Endometrial microvascular endothelial cells (primary cell): ENCODE measurements around the gene HRH1. TPM values are rescaled to one million over a fixed set of nuclear protein-coding genes. Genes with fewer than 3 reads are reported as not detected.
"Not testable (repeated sequence)": the region's sequence is repeated elsewhere in the genome, so short reads cannot be mapped to it uniquely, and the experiment has no call there.

Source experiments
- in situ Hi-C: cut with HindIII; loops from 2 replicates; pipeline ENCODE4 v1.10.0; 2017; ENCODE audit warnings: low sequenced_read_pairs, low pct_unique_long_range_greater_than_20kb; ENCODE audit errors: inconsistent ontology term
- total RNA-seq: library from RNA; depleted of rRNA; stranded (reverse); fragments of >200 nt; gene quantifications from one replicate; pipeline ENCODE4 v1.2.3, GENCODE V29; 2015; ENCODE audit errors: inconsistent ontology term

The HRH1 gene, protein sequence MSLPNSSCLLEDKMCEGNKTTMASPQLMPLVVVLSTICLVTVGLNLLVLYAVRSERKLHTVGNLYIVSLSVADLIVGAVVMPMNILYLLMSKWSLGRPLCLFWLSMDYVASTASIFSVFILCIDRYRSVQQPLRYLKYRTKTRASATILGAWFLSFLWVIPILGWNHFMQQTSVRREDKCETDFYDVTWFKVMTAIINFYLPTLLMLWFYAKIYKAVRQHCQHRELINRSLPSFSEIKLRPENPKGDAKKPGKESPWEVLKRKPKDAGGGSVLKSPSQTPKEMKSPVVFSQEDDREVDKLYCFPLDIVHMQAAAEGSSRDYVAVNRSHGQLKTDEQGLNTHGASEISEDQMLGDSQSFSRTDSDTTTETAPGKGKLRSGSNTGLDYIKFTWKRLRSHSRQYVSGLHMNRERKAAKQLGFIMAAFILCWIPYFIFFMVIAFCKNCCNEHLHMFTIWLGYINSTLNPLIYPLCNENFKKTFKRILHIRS
- 25.9 TPM for total RNA-seq

DNA sequence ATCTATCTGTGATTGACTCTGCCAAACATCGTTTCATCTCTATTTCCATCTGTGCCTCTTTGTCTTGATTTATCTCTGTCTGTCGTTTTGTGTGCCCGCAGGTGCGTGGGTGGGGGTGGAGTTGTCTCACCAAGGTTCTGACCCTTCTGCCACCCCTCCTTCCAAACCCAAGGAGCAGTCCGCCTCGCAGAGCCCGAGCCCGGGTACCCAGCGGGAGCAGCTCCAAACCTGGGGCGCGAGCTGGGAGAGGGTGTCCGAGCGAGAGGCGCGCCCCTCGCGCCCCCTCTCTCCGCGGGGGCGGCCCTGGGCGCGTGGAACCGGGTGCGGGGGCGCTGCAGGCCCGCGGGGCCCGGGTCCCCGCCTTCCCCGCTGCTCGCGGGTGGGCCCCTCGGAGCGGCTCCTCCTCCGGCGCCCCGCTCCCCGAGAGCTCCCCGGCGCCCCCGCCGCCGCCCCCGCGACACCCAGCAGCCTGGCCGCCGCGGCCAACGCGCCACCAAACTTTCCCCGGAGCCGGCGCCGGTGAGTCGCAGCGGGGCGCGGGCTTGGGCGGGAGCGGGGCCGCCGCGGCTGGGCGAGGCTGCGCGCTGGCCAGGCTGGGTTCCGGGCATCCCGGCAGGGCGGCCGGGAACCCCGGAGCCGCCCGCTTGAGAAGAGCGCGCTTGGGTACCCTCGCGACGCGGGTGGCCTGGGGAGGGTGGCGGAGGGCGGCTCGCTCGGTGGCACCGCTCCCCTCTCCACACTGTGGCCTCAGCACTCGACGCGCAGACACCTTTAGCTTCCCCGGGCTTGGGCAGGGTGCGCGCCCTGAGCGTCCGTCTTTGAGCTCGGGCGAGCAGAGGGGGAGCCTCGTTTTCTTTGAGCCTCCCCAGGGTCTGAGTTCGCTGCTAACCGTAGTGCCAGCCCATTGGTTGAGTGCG lies at the start of gene HRH1:
TSS of gene HRH1 (plus strand) at position 458 of the 917 bp plus-strand sequence. CDS start 104,545 bp downstream, outside the sequence.
- in situ Hi-C loops = no loop called here

DNA sequence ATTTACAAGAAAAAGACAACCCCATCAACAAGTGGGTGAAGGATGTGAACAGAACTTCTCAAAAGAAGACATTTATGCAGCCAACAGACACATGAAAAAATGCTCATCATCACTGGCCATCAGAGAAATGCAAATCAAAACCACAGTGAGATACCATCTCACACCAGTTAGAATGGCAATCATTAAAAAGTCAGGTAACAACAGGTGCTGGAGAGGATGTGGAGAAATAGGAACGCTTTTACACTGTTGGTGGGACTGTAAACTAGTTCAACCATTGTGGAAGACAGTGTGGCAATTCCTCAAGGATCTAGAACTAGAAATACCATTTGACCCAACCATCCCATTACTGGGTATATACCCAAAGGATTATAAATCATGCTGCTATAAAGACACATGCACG lies 41.0 kb upstream of the HRH1 start:
- in situ Hi-C loops = not testable (repeated sequence)

DNA sequence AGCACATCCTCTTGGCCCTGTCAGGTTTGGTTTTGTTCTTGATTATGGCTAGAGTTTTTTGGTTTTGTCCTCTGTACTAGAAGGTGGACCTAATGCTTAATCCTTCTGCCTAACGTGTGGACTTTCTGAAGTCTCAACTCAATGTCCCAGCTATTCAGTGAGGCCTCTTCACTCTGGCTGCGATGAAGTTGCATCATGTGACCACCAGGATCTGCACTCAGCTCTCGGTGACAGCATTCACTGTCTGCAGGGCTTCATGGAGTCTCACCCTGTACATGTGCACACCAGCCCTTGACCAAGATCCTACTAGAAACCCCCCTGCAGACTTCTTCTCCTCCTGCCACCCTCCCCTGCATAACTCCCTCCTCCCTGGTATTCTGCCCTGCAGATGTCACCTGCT lies 38.7 kb upstream of the HRH1 start:
- in situ Hi-C loops = no loop called here

DNA sequence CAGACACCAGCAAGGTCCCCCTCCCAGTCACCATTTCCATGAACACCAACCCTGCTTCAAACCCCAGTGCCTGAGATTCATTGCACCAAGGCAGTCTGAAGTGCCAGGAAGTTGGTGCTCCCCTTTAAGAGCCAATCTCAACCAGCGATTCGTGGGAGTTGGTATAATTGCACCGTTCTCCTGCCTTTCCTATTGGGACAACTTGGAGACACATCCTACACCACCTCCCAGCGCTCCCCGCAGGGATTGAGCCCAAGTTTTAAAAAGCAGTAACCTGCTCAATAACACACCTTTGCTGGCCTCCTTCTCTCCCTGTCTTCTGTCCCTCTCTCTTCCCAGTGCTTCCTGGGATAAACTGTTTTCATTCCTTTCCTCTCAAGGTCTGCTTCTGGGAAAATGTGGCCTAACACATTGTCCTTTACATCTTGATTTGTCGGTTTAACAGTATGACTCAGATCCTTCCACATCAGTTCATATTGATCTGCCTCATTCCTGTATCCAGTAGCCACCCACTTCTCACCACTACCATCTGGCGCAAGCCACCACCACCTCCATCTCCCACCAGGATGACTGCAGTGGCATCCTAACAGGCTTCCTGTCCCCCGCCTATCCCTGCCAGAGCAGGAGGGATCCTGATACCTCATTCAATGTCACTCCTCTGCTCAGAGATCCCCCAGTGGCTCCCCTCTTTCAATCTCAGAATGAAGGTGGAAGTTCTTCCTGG lies 37.8 kb upstream of the HRH1 start:
- in situ Hi-C loops = no loop called here

DNA sequence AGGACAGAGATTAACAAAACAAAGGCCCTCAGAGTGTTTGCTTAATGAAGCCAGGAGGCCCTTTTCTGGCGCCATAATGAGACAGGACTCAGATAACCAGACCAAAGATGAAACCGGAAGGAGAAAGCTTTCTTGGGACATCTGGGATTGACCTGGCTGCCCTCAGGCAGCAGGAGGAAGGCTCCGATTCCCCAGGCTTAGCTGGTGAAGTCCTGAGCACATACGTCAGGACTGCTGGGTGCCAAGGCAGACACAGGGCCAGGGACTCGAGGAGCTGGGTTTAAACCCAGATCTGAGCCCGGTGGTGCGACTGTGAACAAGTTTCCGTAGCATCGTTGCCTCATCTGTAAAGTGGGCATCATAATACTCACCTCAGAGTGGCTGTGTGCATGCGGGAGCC lies 36.7 kb upstream of the HRH1 start:
- in situ Hi-C loops = no loop called here

DNA sequence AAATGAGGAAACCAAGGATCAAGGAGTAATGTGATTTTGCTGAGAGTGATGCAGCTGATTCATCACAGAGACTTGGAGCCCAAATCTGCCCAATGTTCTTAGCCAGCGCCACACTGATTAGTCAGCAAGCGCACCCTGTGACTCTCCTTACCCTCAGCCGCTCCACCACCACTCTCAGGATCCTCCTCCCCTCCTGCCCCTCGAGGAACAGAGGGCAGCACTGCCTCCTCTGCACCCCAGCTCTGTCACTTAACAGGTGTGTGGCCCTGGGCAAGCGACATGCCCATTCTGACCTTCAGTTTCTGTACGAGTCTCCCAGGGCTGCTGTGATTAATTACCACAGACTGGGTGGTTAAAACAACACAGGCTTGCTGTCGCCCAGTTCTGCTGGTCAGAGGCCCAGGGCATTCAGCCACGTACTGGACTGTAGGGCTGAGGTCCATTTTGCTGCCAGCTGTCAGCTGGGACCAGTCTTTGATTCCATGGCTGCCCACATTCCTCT lies 36.1 kb upstream of the HRH1 start:
- in situ Hi-C loops = no loop called here

DNA sequence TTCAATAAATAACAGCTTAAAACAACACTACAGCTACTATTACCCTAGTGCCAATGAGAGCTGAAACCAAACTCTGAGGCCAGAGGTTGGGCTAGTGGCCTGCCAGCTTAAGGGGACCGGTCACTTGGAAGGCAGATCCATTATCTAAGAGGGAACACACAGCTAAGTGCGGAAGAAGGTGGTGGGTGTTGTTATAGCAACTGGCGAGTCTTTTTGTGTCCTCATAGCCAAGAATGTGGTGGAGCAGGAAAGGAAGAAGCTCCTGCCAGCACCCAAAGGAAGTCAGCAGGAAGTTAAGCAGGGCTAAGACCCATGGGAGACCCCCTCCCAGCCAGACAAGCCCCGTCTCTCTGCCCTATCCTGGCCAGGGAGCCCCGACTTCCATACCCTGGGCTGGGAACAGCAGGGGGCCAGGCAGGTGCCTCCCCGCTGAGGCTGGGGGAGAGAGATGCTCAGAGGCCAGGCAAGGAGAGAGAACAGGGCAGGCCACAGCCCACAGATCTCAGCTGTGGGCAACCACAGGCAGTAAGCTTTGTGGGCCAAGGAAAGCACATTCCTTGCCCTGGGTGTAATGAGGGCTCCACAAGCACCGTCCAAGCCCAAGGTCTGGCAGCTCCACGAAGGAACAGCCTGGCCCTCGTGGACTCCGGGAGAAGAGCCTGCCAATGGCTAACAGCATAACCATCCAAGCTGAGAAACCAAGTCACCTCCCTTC lies 34.0 kb upstream of the HRH1 start:
- in situ Hi-C loops = no loop called here

DNA sequence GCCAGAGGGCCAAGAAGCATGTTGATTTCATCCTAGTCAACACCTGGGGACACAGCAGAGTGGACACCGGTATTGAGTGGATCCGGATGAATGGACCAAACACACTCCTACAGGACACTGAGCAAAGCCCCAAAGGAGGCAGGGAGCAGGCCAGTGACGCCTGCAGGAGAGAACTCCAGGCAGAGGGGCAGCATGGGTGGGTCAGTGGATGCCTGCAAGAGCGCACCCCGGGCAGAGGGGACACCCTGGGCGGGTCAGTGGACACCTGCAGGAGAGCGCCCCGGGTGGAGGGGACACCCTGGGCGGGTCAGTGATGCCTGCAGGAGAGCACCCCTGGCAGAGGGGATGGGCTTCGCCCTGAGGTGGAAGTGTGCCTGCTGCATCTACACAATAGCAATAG lies 27.6 kb upstream of the HRH1 start:
- in situ Hi-C loops = no loop called here

DNA sequence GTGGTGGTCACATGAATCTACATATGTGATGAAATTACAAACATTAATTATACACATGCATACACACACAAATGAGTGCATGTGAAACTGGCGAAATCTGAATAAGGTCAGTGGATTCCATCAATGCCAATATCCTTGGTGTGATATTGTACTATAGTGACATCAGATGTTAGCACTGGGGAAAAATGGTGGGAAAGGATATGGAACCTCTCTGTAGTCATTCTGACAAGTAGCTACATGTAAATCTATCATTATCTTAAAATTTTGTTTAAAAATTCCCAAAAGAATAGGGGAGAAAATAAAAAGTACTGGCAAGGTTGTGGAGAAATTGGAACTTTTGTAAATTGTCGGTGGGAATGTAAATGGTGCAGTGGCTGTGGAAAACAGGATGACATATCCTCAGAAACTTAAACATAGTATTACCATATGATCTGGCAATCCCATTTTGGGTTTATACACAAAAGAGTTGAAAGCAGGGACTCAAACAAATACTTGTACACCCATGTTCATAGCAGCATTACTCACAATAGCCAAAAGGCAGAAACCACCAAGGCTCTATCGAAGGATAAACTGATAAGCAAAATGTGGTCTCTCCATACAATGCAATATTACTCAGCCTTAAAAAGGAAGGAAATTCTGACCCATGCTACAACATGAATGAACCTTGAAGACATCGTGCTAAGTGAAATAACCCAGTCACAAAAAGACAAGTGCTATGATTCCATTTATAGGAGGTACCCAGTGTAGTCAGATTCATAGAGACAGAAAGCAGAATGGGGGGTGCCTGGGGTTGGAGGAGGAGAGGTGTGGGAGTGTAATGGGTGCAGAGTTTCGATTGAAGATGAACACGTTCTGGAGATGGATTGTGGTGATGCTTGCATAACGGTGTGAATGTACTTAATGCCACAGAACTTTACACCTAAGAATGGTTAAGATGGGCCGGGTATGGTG lies 25.3 kb upstream of the HRH1 start:
- in situ Hi-C loops = no loop called here

DNA sequence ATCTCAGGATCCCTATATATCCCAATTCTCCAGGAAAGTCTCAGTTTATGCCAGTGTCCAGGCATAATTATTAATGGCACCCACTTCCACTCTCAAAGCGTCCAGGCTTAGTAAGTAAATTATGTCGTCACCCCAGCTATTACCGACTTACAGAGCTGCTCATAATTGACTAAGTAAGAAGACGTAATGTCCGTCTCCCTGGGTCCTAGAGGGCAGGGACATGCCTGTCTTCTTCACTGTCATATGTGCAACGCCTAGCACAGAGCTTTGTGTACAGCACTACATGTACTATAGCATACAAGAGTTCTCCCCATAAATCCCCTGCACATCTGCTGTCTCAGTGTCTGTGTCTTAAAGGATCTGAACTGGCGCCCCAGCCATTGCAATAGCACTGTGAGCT lies 23.9 kb upstream of the HRH1 start:
- in situ Hi-C loops = no loop called here

DNA sequence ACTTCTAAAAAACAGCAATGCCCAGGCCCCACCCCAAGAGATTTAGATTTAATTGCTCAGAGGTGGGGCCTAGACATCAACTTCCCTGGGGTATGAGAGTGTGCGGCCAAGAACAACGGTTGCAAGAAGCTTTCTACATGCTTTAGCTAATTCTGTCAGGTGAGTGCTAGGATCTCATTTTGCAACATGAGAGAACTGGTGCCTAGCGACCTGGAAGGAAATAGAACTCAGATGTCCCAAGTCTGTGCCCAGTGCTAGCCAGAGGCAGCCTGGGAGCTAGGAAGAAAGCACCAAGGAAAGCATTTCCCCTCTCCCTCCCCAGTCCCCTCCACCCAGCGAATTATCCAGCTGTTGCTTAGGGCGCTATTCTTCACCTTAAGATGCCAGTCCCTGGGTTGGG lies 22.9 kb upstream of the HRH1 start:
- in situ Hi-C loops = no loop called here

DNA sequence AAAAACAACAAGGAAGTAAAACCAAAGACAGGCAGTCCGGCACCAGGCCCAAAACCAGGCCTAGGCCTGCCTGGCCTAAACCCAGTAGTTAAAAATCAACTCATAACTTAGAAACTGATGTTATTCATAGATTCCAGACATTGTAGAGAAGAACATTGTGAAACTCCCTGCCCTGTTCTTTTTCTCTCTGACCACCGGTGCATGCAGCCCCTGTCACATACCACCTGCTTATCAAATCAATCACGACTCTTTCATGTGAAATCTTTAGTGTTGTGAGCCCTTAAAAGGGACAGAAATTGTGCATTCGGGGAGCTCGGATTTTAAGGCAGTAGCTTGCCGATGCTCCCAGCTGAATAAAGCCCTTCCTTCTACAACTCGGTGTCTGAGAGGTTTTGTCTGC lies 22.4 kb upstream of the HRH1 start:
- in situ Hi-C loops = not testable (repeated sequence)

DNA sequence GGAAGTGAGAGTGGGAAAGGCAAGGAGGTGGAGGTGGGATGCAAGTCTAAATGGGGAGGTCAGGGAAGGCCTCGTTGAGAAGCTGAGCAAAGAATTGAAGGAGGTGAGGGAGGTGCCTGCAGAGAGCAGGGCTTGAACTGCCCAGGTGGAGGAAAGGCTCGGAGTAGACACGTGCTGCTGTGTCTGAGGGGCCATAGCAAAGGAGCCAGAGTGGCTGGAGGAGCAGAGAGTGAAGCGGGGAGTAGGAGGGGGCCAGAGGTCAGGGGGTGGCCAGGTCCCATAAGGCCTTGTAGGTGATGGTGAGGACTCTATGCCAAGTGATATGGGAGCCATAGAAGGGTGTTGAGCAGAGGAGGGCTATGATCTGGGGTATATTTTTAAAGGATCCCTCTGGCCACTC lies 21.4 kb upstream of the HRH1 start:
- in situ Hi-C loops = no loop called here

DNA sequence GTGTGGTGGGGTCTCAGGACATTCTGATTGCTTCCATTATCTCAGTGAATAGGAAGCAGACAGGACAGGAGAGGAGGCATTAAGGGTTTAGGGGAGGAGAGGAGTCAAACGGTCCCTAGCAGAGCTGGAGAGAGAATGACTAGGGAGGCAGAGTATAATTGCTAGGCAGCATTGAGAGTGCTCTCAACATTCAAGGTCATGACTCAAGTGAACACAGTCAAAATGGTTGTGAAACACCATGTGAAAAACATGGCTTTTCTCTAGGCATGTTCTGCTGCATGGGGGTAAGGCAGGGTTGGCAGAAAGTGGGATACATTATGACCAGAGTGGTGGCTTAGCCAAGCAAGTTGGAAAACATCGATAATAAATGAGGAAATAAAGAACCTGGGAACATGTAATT lies 19.5 kb upstream of the HRH1 start:
- in situ Hi-C loops = no loop called here

DNA sequence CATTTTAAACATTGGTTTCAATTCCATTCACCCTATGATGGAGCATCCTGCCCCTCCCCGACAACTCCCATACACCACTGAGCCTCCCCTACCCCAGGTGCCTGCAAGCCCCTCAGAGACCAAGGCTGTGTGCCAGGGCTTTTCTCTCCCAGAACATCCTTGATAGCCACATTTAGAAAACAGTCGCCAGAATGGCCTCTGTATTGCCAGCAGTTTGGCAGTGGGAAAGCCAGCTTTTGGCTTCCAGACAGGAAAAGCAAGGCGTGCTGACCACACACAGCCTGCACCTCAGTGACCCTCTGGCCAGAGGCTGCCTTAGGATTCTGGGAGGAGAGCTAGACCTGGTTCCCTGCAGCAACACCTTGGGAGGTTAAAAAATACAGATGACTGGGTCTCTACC lies 18.2 kb upstream of the HRH1 start:
- in situ Hi-C loops = no loop called here

DNA sequence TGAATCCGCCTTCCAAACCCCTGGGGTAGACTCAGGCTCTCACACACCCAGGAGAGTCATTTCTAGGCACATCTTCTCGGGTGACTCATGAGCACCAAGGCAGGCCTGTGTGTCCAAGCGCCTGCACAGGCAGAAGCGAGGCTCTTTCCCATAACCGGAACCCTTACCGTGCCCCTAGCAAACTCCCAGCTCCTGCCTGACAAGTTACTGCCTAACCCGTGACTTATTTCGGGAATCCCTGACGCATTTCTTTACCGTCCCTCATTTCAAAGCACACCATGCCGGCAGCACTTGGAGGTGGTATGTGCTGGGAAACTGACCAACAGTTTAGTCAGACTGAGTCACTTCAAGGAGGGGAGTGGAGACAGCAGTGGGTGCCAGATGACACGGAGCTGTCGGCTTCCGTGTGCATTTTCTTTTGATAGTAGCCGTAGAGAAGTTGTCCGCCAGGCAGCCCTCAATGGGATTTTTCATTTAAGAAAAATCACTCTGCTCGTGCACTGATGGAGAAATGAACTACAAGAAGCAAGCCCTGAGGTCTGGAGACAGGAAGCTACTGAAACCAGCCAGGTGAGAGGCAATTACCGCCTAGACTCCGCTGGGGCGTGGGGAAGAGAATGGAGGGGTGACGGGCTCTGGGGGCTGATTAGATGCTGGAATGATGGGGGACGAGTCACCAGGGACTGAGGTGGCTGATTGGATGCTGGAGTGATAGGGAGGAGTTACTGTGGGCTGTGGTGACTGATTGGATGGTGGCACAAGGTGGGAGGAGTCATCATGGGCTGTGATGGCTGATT lies 17.3 kb upstream of the HRH1 start:
- in situ Hi-C loops = no loop called here

DNA sequence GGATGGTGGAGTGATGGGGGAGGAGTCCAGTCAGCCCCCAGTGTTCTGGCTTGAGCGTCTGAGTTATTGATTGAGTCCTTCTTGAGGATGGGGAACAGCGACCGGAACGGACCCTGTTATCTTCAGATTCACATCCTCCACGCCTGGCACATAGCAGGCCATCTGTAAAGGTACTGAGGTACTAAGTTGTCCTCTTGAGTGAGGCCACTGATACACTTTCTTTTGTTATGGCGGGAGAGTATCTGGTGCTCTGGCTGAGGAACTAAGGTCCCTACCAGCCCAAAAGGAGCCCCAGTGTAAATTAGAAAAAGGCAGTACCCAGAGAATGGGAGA lies 16.7 kb upstream of the HRH1 start:
- in situ Hi-C loops = no loop called here
